HepG2 (cell line): ENCODE data around the gene CDC14A. TPM values are rescaled to one million over a fixed set of nuclear protein-coding genes. Genes with fewer than 3 reads are reported as not detected.

Experiments used
- ATAC-seq: fragments of 200-7000 bp; cut with Tn5 transposase; 3 replicates; pipeline ENCODE4 v1.9.1; 2020; ENCODE audit warnings: mild to moderate bottlenecking, moderate library complexity
- BruUV-seq: library from RNA; stranded (reverse); fragments of 400-500 nt; replicated peaks from 2 replicates; lab custom pipeline; 2021; lab: Mats Ljungman, UMichigan
- CTCF ChIA-PET: fragments of 300-600 bp; formaldehyde crosslinking; extraction: SDS; loops from one replicate; lab custom pipeline; 2021; ENCODE audit warnings: low total read pairs, inconsistent platforms, low intra/inter-chr PET ratio; lab: Yijun Ruan, JAX
- POLR2A ChIA-PET: fragments of 350-600 bp; sonication (Branson Sonifier 250); formaldehyde crosslinking; loops from one replicate; lab custom pipeline; 2020; ENCODE audit warnings: antibody characterized with exemption, inconsistent platforms; lab: Yijun Ruan, JAX
- DNase-seq: peaks from one replicate; pipeline ENCODE4 v3.0.0-alpha.2; 2015; ENCODE audit warnings: low spot score
- FAIRE-seq: peaks from 3 replicates; lab custom pipeline; 2011; peaks lifted over from hg19 to GRCh38; lab: Jason Lieb, UNC
- H2AFZ ChIP-seq: one replicate; pipeline ENCODE4 v1.6.1; 2011; ENCODE audit warnings: low read length, inconsistent platforms
- H3K27ac ChIP-seq: fragments of 300-600 bp; 3 replicates; pipeline ENCODE4 v1.8.0; 2011; ENCODE audit warnings: mixed run types, mild to moderate bottlenecking, mixed read lengths, low read length, inconsistent platforms; ENCODE audit not compliant: insufficient read depth; ENCODE audit errors: extremely low read length
- H3K27me3 ChIP-seq, 2 experiments: fragments of 200-600 bp in 1 of 2; 2 replicates in 1 of 2; 3 replicates in 1 of 2; pipeline versions ENCODE4 v1.6.0 to v1.8.0; 2011; ENCODE audit warnings: low read length in 2 of 2, mild to moderate bottlenecking in 2 of 2, moderate library complexity in 2 of 2, inconsistent platforms in 1 of 2; ENCODE audit not compliant: insufficient read depth in 2 of 2, control insufficient read depth in 1 of 2
- H3K36me3 ChIP-seq, 2 experiments: fragments of 200-600 bp in 1 of 2; replicated peaks in 1 of 2; 2 replicates in 1 of 2; 3 replicates in 1 of 2; pipeline versions ENCODE4 v1.5.1 to v1.8.0; 2011; ENCODE audit warnings: low read length in 2 of 2, inconsistent platforms in 1 of 2; ENCODE audit not compliant: insufficient read depth in 2 of 2, control insufficient read depth in 1 of 2
- H3K4me1 ChIP-seq: 2 replicates; pipeline ENCODE4 v1.5.1; 2012; ENCODE audit warnings: low read length, inconsistent platforms; ENCODE audit not compliant: insufficient read depth
- H3K4me2 ChIP-seq: 2 replicates; pipeline ENCODE4 v1.6.0; 2011; ENCODE audit warnings: low read depth, low read length, inconsistent platforms
- H3K4me3 ChIP-seq, 3 experiments: fragments of 200-600 bp in 1 of 3; sonication (generic), shearing (Covaris generic) in 1 of 3; replicated peaks in 1 of 3; 2 replicates each; pipeline ENCODE4 v1.5.1; 2011 to 2016; ENCODE audit warnings: low read length in 3 of 3, inconsistent platforms in 2 of 3, low read depth in 2 of 3, mild to moderate bottlenecking in 2 of 3, control low read depth in 1 of 3, mixed read lengths in 1 of 3; ENCODE audit not compliant: insufficient read depth in 1 of 3
- H3K79me2 ChIP-seq: one replicate; pipeline ENCODE4 v1.6.1; 2011; ENCODE audit warnings: low read length, inconsistent platforms; ENCODE audit not compliant: insufficient read depth
- H3K9ac ChIP-seq: 2 replicates; pipeline ENCODE4 v1.6.0; 2011; ENCODE audit warnings: mild to moderate bottlenecking, low read depth, low read length, inconsistent platforms; ENCODE audit not compliant: insufficient read depth
- H3K9me3 ChIP-seq: 2 replicates; pipeline ENCODE4 v1.5.1; 2012; ENCODE audit warnings: mild to moderate bottlenecking, low read length
- H4K20me1 ChIP-seq: 2 replicates; pipeline ENCODE4 v1.6.0; 2011; ENCODE audit warnings: inconsistent platforms, mild to moderate bottlenecking, low read length, moderate library complexity; ENCODE audit not compliant: insufficient read depth
- CREM ChIP-seq, 2 experiments: sonication (generic) in 1 of 2; formaldehyde crosslinking in 1 of 2; IDR thresholded peaks; 2 replicates each; pipeline versions ENCODE4 v1.4.0 to v1.6.1; 2016 to 2020; ENCODE audit warnings: antibody characterized with exemption in 1 of 2, mild to moderate bottlenecking in 1 of 2, missing genetic modification reagents in 1 of 2
- FOXK1 ChIP-seq: sonication (generic); formaldehyde crosslinking; IDR thresholded peaks from 2 replicates; pipeline ENCODE4 v1.4.0; 2020; ENCODE audit warnings: low read depth, missing genetic modification reagents, borderline replicate concordance
- GABPB1 ChIP-seq: IDR thresholded peaks from 2 replicates; pipeline ENCODE4 v1.6.1; 2016; ENCODE audit warnings: mild to moderate bottlenecking, missing genetic modification reagents, moderate library complexity, missing compliant biosample characterization
- GATA4 ChIP-seq: sonication (generic); IDR thresholded peaks from 2 replicates; pipeline ENCODE4 v1.6.1; 2016; ENCODE audit warnings: antibody characterized with exemption, low read depth, borderline replicate concordance
- HMGA1 ChIP-seq: sonication (generic); formaldehyde crosslinking; conservative IDR thresholded peaks from 2 replicates; pipeline ENCODE4 v1.4.0; 2020; ENCODE audit warnings: missing genetic modification reagents
- KAT2B ChIP-seq: fragments of 150-350 bp; IDR thresholded peaks from 2 replicates; pipeline ENCODE4 v1.6.1; 2014; ENCODE audit warnings: low read depth, low read length, borderline replicate concordance
- MTA3 ChIP-seq: sonication (generic); formaldehyde crosslinking; IDR thresholded peaks from 2 replicates; pipeline ENCODE4 v1.4.0; 2020; ENCODE audit warnings: missing genetic modification reagents
- PTBP1 ChIP-seq: fragments of 200-400 bp; formaldehyde crosslinking; IDR thresholded peaks from 2 replicates; pipeline ENCODE4 v1.6.1; 2018; ENCODE audit warnings: low read length, low read depth; ENCODE audit not compliant: poor library complexity, severe bottlenecking
- RAD21 ChIP-seq: fragments of 450-650 bp; formaldehyde crosslinking; IDR thresholded peaks from 2 replicates; pipeline ENCODE4 v1.5.0; 2020; ENCODE audit warnings: mild to moderate bottlenecking
- RORA ChIP-seq: sonication (generic); formaldehyde crosslinking; IDR thresholded peaks from 2 replicates; pipeline ENCODE4 v1.5.0; 2020; ENCODE audit warnings: mild to moderate bottlenecking, missing genetic modification reagents, moderate library complexity
- ZFP36L1 ChIP-seq: sonication (generic); formaldehyde crosslinking; IDR thresholded peaks from 2 replicates; pipeline ENCODE4 v1.8.0; 2022; ENCODE audit warnings: mild to moderate bottlenecking, missing genetic modification reagents, moderate library complexity
- ZNF713 ChIP-seq: sonication (generic); formaldehyde crosslinking; IDR thresholded peaks from 2 replicates; pipeline ENCODE4 v1.4.0; 2020; ENCODE audit warnings: mild to moderate bottlenecking, missing genetic modification reagents
- ZNF891 ChIP-seq: sonication (generic); formaldehyde crosslinking; IDR thresholded peaks from 2 replicates; pipeline ENCODE4 v1.5.0; 2020; ENCODE audit warnings: mild to moderate bottlenecking, missing genetic modification reagents
- WGBS: methylation state at CpG from one replicate; pipeline ENCODE4 v1.1.6; 2017; ENCODE audit warnings: low lambda C conversion rate; 5-methylcytosine and 5-hydroxymethylcytosine counted together
- in situ Hi-C: cut with HindIII; loops from 2 replicates; pipeline ENCODE4 v1.10.0; 2017; ENCODE audit warnings: low pct_unique_long_range_greater_than_20kb; ENCODE audit not compliant: extremely low pct_ligation_motif_present
- intact Hi-C: fragments of 100-400 bp; cut with micrococcal nuclease; formaldehyde crosslinking; loops from one replicate; pipeline ENCODE4 v1.10.0; 2022; ENCODE audit not compliant: unreplicated experiment
- polyA plus RNA-seq, 8 experiments: library from polyadenylated mRNA; depleted of rRNA in 3 of 8; stranded (reverse) in 7 of 8; unstranded in 1 of 8; fragments of >200 nt; fragmentation: Illumina TruSeq in 4 of 8; extraction: Trizol in 4 of 8; gene quantifications; 2 replicates each; pipeline versions ENCODE4 v1.2.1 to v1.2.3, GENCODE V29; 2011 to 2016; ENCODE audit warnings: low read depth in 4 of 8, missing spikeins in 1 of 8, mixed read lengths in 1 of 8; ENCODE audit not compliant: insufficient read depth in 1 of 8
- total RNA-seq, 5 experiments: library from RNA; depleted of rRNA; stranded (reverse); fragments of >200 nt; fragmentation: Illumina TruSeq; extraction: Trizol; gene quantifications; 2 replicates each; pipeline ENCODE4 v1.2.3, GENCODE V29; 2016; ENCODE audit warnings: low read depth in 1 of 5
- TF ChIP-seq, protein P1 (sequence below): sonication (generic); formaldehyde crosslinking; IDR thresholded peaks from 2 replicates; pipeline ENCODE4 v1.8.1; 2023; ENCODE audit warnings: missing genetic modification reagents, inconsistent platforms, borderline replicate concordance
- TF ChIP-seq, protein P2 (sequence below): sonication (generic); formaldehyde crosslinking; IDR thresholded peaks from 2 replicates; pipeline ENCODE4 v1.8.0; 2022; ENCODE audit warnings: low read depth, missing genetic modification reagents

Gene CDC14A
- total and polyA plus RNA-seq, 2 of the 13 experiments (the other 11 are each of a cell fraction or from before 2014, with no cell fraction given), result 2.8 to 4.9 TPM

GRCh38 chr1:100305954-100306353 lies 46.4 kb upstream of the CDC14A start:
- ATAC-seq, result no peak
- intact Hi-C loops (no loop called here), in situ Hi-C loops (no loop called here)
- BruUV-seq, result no TSS peak
- H3K79me2 ChIP-seq, result no peaks in the 10 kb centered on the region
- H2AFZ ChIP-seq, result no peak overlapping the region
- 43% methylated on average over 3 of the region's 3 CpGs for WGBS
- no peaks in the 10 kb centered on the region for H3K36me3 ChIP-seq
- H3K4me3 ChIP-seq, result no peak overlapping the region
- H3K4me2 ChIP-seq, result no peak overlapping the region
- no peak for DNase-seq
- TF ChIP-seq KAT2B (no peak), CREM (IDR thresholded peaks at IDR 0.05) (no peak), CREM (CRISPR knock-in tag; IDR thresholded peaks at IDR 0.05) (no peak), ZNF891 (CRISPR knock-in tag) (no peak), HMGA1 (CRISPR knock-in tag) (no peak), ZFP36L1 (CRISPR knock-in tag) (no peak), PTBP1 (no peak), RAD21 (CRISPR knock-in tag) (no peak), MTA3 (CRISPR knock-in tag) (no peak), FOXK1 (no peak), GATA4 (no peak), GABPB1 (CRISPR knock-in tag) (no peak), RORA (no peak), ZNF713 (no peak)
- TF ChIP-seq, protein P1, sequence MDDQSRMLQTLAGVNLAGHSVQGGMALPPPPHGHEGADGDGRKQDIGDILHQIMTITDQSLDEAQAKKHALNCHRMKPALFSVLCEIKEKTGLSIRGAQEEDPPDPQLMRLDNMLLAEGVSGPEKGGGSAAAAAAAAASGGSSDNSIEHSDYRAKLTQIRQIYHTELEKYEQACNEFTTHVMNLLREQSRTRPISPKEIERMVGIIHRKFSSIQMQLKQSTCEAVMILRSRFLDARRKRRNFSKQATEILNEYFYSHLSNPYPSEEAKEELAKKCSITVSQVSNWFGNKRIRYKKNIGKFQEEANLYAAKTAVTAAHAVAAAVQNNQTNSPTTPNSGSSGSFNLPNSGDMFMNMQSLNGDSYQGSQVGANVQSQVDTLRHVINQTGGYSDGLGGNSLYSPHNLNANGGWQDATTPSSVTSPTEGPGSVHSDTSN, result no peak
- TF ChIP-seq, protein P2, sequence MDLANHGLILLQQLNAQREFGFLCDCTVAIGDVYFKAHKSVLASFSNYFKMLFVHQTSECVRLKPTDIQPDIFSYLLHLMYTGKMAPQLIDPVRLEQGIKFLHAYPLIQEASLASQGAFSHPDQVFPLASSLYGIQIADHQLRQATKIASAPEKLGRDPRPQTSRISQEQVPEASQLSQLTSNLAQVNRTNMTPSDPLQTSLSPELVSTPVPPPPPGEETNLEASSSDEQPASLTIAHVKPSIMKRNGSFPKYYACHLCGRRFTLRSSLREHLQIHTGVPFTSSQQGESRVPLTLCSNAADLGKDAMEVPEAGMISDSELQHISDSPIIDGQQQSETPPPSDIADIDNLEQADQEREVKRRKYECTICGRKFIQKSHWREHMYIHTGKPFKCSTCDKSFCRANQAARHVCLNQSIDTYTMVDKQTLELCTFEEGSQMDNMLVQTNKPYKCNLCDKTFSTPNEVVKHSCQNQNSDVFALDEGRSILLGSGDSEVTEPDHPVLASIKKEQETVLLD, result no peak
- no peaks in the 10 kb centered on the region for H4K20me1 ChIP-seq
- ChIA-PET POLR2A (no interaction called here), CTCF (no interaction called here)
- no peaks in the 10 kb centered on the region for H3K27me3 ChIP-seq
- H3K9me3 ChIP-seq, result no peaks in the 10 kb centered on the region
- H3K9ac ChIP-seq, result no peak overlapping the region
- no peak overlapping the region for H3K27ac ChIP-seq
- peaks cover 17% of the 10 kb centered on the region for H3K4me1 ChIP-seq
- FAIRE-seq, result no peak
